OCI-M2 (cell line): ENCODE measurements around the gene IKZF3.
"Not testable (repeated sequence)": the region's sequence is repeated elsewhere in the genome, so short reads cannot be mapped to it uniquely, and the experiment has no call there.

Source experiments
- DNase-seq: peaks from one replicate; lab custom pipeline; 2025; ENCODE audit not compliant: unreplicated experiment; lab: John Stamatoyannopoulos, UW

Gene IKZF3

GRCh38 chr17:39861235-39861634 lies 2.9 kb downstream of the IKZF3 start:
- DNase-seq: no peak

- DNase-seq: not testable (repeated sequence)
Observed at GRCh38 chr17:39855911-39856649, 8.0 kb downstream of the IKZF3 start.

GRCh38 chr17:39854909-39855308 lies 9.2 kb downstream of the IKZF3 start:
- no peak for DNase-seq

- DNase-seq: no peak
Observed at GRCh38 chr17:39852239-39852638, 11.9 kb downstream of the IKZF3 start.

GRCh38 chr17:39850186-39850585 lies 13.9 kb downstream of the IKZF3 start:
- not testable (repeated sequence) for DNase-seq

GRCh38 chr17:39848600-39848999 lies 15.5 kb downstream of the IKZF3 start:
- DNase-seq: no peak

GRCh38 chr17:39846205-39846604 lies 17.9 kb downstream of the IKZF3 start:
- DNase-seq: no peak

GRCh38 chr17:39845052-39845846 lies 18.9 kb downstream of the IKZF3 start:
- no peak for DNase-seq

GRCh38 chr17:39841134-39841683 lies 22.9 kb downstream of the IKZF3 start:
- DNase-seq: no peak

GRCh38 chr17:39838784-39839183 lies 25.3 kb downstream of the IKZF3 start:
- no peak for DNase-seq

- DNase-seq: no peak
Observed at GRCh38 chr17:39838057-39838456, 26.1 kb downstream of the IKZF3 start.

GRCh38 chr17:39836117-39836516 lies 28.0 kb downstream of the IKZF3 start:
- DNase-seq: no peak

- no peak for DNase-seq
Observed at GRCh38 chr17:39835038-39835786, 28.9 kb downstream of the IKZF3 start.

GRCh38 chr17:39834017-39834416 lies 30.1 kb downstream of the IKZF3 start:
- DNase-seq: no peak

- DNase-seq: no peak
Observed at GRCh38 chr17:39831588-39831987, 32.5 kb downstream of the IKZF3 start.

GRCh38 chr17:39828443-39828842 lies 35.7 kb downstream of the IKZF3 start:
- DNase-seq: no peak

GRCh38 chr17:39826334-39826733 lies 37.8 kb downstream of the IKZF3 start:
- no peak for DNase-seq

- DNase-seq: no peak
Observed at GRCh38 chr17:39823407-39824054, 40.6 kb downstream of the IKZF3 start.

- DNase-seq: peak; percentile 14
Observed at GRCh38 chr17:39822051-39822451, 42.1 kb downstream of the IKZF3 start.

GRCh38 chr17:39820987-39821386 lies 43.1 kb downstream of the IKZF3 start:
- DNase-seq: no peak

- no peak for DNase-seq
Observed at GRCh38 chr17:39820541-39820940, 43.6 kb downstream of the IKZF3 start.
